H7 (cell line): ENCODE measurements around the gene WWC2. TPM values are rescaled to one million over a fixed set of nuclear protein-coding genes. Genes with fewer than 3 reads are reported as not detected.

Source experiments
- DNase-seq: peaks from one replicate; pipeline ENCODE4 v3.0.0; 2012
- H3K27me3 ChIP-seq: 2 replicates; pipeline ENCODE4 v1.6.0; 2011; ENCODE audit warnings: mild to moderate bottlenecking, low read length; ENCODE audit not compliant: control insufficient read depth, insufficient read depth
- H3K36me3 ChIP-seq: replicated peaks from 2 replicates; pipeline ENCODE4 v1.5.1; 2011; ENCODE audit warnings: low read length; ENCODE audit not compliant: control insufficient read depth, insufficient read depth
- H3K4me3 ChIP-seq: 2 replicates; pipeline ENCODE4 v1.5.1; 2011; ENCODE audit warnings: low read depth, mild to moderate bottlenecking, control low read depth, low read length, moderate library complexity; ENCODE audit not compliant: insufficient read depth
- total RNA-seq: library from RNA; depleted of rRNA; stranded (reverse); fragments of >200 nt; shearing (Covaris generic); gene quantifications from 2 replicates; pipeline ENCODE4 v1.2.3, GENCODE V29; 2014

WWC2 gene
- total RNA-seq, 1 experiment from 2014 or later, result 28.7 TPM

- H3K27me3 ChIP-seq, result no peaks in the 10 kb centered on the region
- peaks cover 13% of the 10 kb centered on the region for H3K36me3 ChIP-seq
- H3K4me3 ChIP-seq, result no peak overlapping the region
- no peak for DNase-seq
Observed at GRCh38 chr4:183297675-183298074, 198.6 kb downstream of the WWC2 start.

GRCh38 chr4:183299464-183299863 lies 200.4 kb downstream of the WWC2 start:
- DNase-seq, result no peak
- H3K4me3 ChIP-seq, result no peak overlapping the region
- no peaks in the 10 kb centered on the region for H3K27me3 ChIP-seq
- peaks cover 12% of the 10 kb centered on the region for H3K36me3 ChIP-seq

GRCh38 chr4:183300070-183300469 lies 201.0 kb downstream of the WWC2 start:
- Histone ChIP-seq H3K36me3 (peaks cover 12% of the 10 kb centered on the region), H3K4me3 (no peak overlapping the region), H3K27me3 (no peaks in the 10 kb centered on the region)
- DNase-seq, result no peak

GRCh38 chr4:183300655-183301054 lies 201.6 kb downstream of the WWC2 start:
- Histone ChIP-seq H3K4me3 (no peak overlapping the region), H3K27me3 (no peaks in the 10 kb centered on the region), H3K36me3 (peaks cover 10% of the 10 kb centered on the region)
- no peak for DNase-seq

- no peaks in the 10 kb centered on the region for H3K27me3 ChIP-seq
- peaks cover 5% of the 10 kb centered on the region for H3K36me3 ChIP-seq
- H3K4me3 ChIP-seq, result no peak overlapping the region
- DNase-seq, result no peak
Observed at GRCh38 chr4:183303301-183303700, 204.2 kb downstream of the WWC2 start.

- DNase-seq, result no peak
- H3K4me3 ChIP-seq, result no peak overlapping the region
- peaks cover 5% of the 10 kb centered on the region for H3K36me3 ChIP-seq
- H3K27me3 ChIP-seq, result no peaks in the 10 kb centered on the region
Observed at GRCh38 chr4:183304067-183304466, 205.0 kb downstream of the WWC2 start.

- peaks cover 5% of the 10 kb centered on the region for H3K36me3 ChIP-seq
Observed at GRCh38 chr4:183304538-183304937, 205.5 kb downstream of the WWC2 start.

GRCh38 chr4:183306811-183307210 lies 207.8 kb downstream of the WWC2 start:
- Histone ChIP-seq H3K4me3 (no peak overlapping the region), H3K27me3 (no peaks in the 10 kb centered on the region), H3K36me3 (peaks cover 5% of the 10 kb centered on the region)
- no peak for DNase-seq

More at GRCh38 chr4:183304538-183304937, 205.5 kb downstream of the WWC2 start:
- Histone ChIP-seq H3K4me3 (no peak overlapping the region), H3K27me3 (no peaks in the 10 kb centered on the region)
- no peak for DNase-seq

- DNase-seq, result no peak
- Histone ChIP-seq H3K36me3 (peaks cover 15% of the 10 kb centered on the region; the same call in 1 of the 2 replicates), H3K27me3 (no peaks in the 10 kb centered on the region)
Observed at GRCh38 chr4:183312841-183313240, 213.8 kb downstream of the WWC2 start.

GRCh38 chr4:183314336-183314735 lies 215.3 kb downstream of the WWC2 start:
- Histone ChIP-seq H3K27me3 (no peaks in the 10 kb centered on the region), H3K36me3 (peaks cover 15% of the 10 kb centered on the region; the same call in 1 of the 2 replicates), H3K4me3 (no peak overlapping the region)
- DNase-seq, result no peak

More at GRCh38 chr4:183312841-183313240, 213.8 kb downstream of the WWC2 start:
- no peak overlapping the region for H3K4me3 ChIP-seq

GRCh38 chr4:183314806-183315205 lies 215.7 kb downstream of the WWC2 start:
- no peak overlapping the region for H3K4me3 ChIP-seq
- peaks cover 15% of the 10 kb centered on the region; the same call in 1 of the 2 replicates for H3K36me3 ChIP-seq
- no peak for DNase-seq
- H3K27me3 ChIP-seq, result no peaks in the 10 kb centered on the region

- H3K36me3 ChIP-seq, result peaks cover 9% of the 10 kb centered on the region; the same call in 1 of the 2 replicates
- H3K4me3 ChIP-seq, result no peak overlapping the region
- H3K27me3 ChIP-seq, result no peaks in the 10 kb centered on the region
- DNase-seq, result no peak
Observed at GRCh38 chr4:183318656-183319055, 219.6 kb downstream of the WWC2 start.

GRCh38 chr4:183320211-183321059 lies 221.4 kb downstream of the WWC2 start, which contains the start of gene CLDN22:
Gene CLDN22, minus strand, starts transcription at chr4:183320276. Its CDS starts 58 bp downstream, at chr4:183320218.
- peaks cover 1% of the 10 kb centered on the region; the same call in 1 of the 2 replicates for H3K36me3 ChIP-seq
- no peak within 1 kb of the TSS for H3K4me3 ChIP-seq
- DNase-seq, result no peak
- no peaks in the 10 kb centered on the region for H3K27me3 ChIP-seq

GRCh38 chr4:183321079-183321478 lies 222.0 kb downstream of the WWC2 start:
- no peak for DNase-seq
- H3K27me3 ChIP-seq, result no peaks in the 10 kb centered on the region
- H3K4me3 ChIP-seq, result no peak overlapping the region
- H3K36me3 ChIP-seq, result 0 out of 2 replicates have a peak, but pooled peaks cover 1% of the 10 kb centered on the region

- DNase-seq, result no peak
- Histone ChIP-seq H3K36me3 (no peaks in the 10 kb centered on the region), H3K4me3 (no peak overlapping the region), H3K27me3 (no peaks in the 10 kb centered on the region)
Observed at GRCh38 chr4:183321516-183321915, 222.5 kb downstream of the WWC2 start.
